ENCODE data around the gene NECTIN1. TPM values are rescaled to one million over a fixed set of nuclear protein-coding genes. Genes with fewer than 3 reads are reported as not detected.
"Not testable (repeated sequence)": the region's sequence is repeated elsewhere in the genome, so short reads cannot be mapped to it uniquely, and the experiment has no call there.

Gene NECTIN1
- polyA plus RNA-seq, 4 donors = 36.4 to 47.0 (median 37.5) TPM

- not testable (repeated sequence) for DNase-seq (ENCODE audit: low read depth in 4 of 4, low spot score in 2 of 4)
Observed at GRCh38 chr11:119595941-119596340, 133.1 kb downstream of the NECTIN1 start.

- DNase-seq (ENCODE audit: low read depth in 4 of 4, low spot score in 2 of 4) = no peak
Observed at GRCh38 chr11:119594639-119595249, 134.3 kb downstream of the NECTIN1 start.

GRCh38 chr11:119593346-119593745 lies 135.7 kb downstream of the NECTIN1 start:
- no peak for DNase-seq (ENCODE audit: low read depth in 4 of 4, low spot score in 2 of 4)

- DNase-seq (ENCODE audit: low read depth in 4 of 4, low spot score in 2 of 4) = no peak
Observed at GRCh38 chr11:119592642-119593041, 136.4 kb downstream of the NECTIN1 start.

GRCh38 chr11:119591836-119592310 lies 137.1 kb downstream of the NECTIN1 start:
- no peak for DNase-seq (ENCODE audit: low read depth in 4 of 4, low spot score in 2 of 4)

GRCh38 chr11:119590651-119591351 lies 138.2 kb downstream of the NECTIN1 start:
- no peak for DNase-seq (ENCODE audit: low read depth in 4 of 4, low spot score in 2 of 4)

- no peak for DNase-seq (ENCODE audit: low read depth in 4 of 4, low spot score in 2 of 4)
Observed at GRCh38 chr11:119589001-119589400, 140.0 kb downstream of the NECTIN1 start.
